Retinal pigment epithelial cell (primary cell): ENCODE results near the gene AGAP1.

ENCODE experiments used
- DNase-seq: peaks from one replicate; pipeline ENCODE4 v3.0.0-alpha.2; 2010; ENCODE audit warnings: low read depth
- H3K4me3 ChIP-seq: 2 replicates; pipeline ENCODE4 v1.5.1; 2011; ENCODE audit warnings: mild to moderate bottlenecking, low read length, control low read depth, moderate library complexity
- CTCF ChIP-seq: conservative IDR thresholded peaks from 2 replicates; pipeline ENCODE4 v1.5.1; 2011; ENCODE audit warnings: low read depth, low read length, control low read depth, inconsistent platforms

AGAP1 gene

GRCh38 chr2:236167297-236168109, 673.7 kb downstream of the AGAP1 start:
- DNase-seq = no peak

GRCh38 chr2:236168110-236169080, 674.6 kb downstream of the AGAP1 start, which contains the start of gene GBX2:
GBX2 (minus strand) TSS chr2:236168386; CDS start chr2:236167971, 415 bp downstream.
- peak within 1 kb of the TSS; percentile 4 for H3K4me3 ChIP-seq
- no peak for TF ChIP-seq CTCF
- no peak for DNase-seq

More at GRCh38 chr2:236167297-236168109, 673.7 kb downstream of the AGAP1 start:
- TF ChIP-seq CTCF = peak; percentile 22
- peak overlapping the region; percentile 4 for H3K4me3 ChIP-seq

- TF ChIP-seq CTCF = no peak
- no peak overlapping the region for H3K4me3 ChIP-seq
- no peak for DNase-seq
Measured at GRCh38 chr2:236169151-236169721, 675.4 kb downstream of the AGAP1 start.

GRCh38 chr2:236169741-236170589, 676.1 kb downstream of the AGAP1 start:
- no peak for TF ChIP-seq CTCF
- DNase-seq = no peak
- H3K4me3 ChIP-seq = no peak overlapping the region

GRCh38 chr2:236170590-236171165, 676.8 kb downstream of the AGAP1 start:
- no peak for DNase-seq
- H3K4me3 ChIP-seq = no peak overlapping the region
- TF ChIP-seq CTCF = no peak

- DNase-seq = no peak
- H3K4me3 ChIP-seq = no peak overlapping the region
- TF ChIP-seq CTCF = no peak
Measured at GRCh38 chr2:236171181-236171679, 677.4 kb downstream of the AGAP1 start.
